Endothelial cell of umbilical vein (primary cell): ENCODE results near the gene ARHGAP15. TPM values are rescaled to one million over a fixed set of nuclear protein-coding genes. Genes with fewer than 3 reads are reported as not detected.

Source experiments
- BruUV-seq: library from RNA; stranded (reverse); fragments of 400-500 nt; replicated peaks from 2 replicates; lab custom pipeline; 2021; lab: Mats Ljungman, UMichigan
- CTCF ChIA-PET: fragments of 300-600, 350-600 bp; sonication (Branson Sonifier 250); formaldehyde crosslinking; loops from one replicate; lab custom pipeline; 2021; ENCODE audit warnings: antibody characterized with exemption, inconsistent platforms; lab: Charles Lee
- POLR2A ChIA-PET: fragments of 300-600, 350-600 bp; sonication (Branson Sonifier 250); formaldehyde crosslinking; loops from one replicate; lab custom pipeline; 2021; ENCODE audit warnings: antibody characterized with exemption, inconsistent platforms; lab: Charles Lee
- DNase-seq: peaks from one replicate; pipeline ENCODE4 v3.0.0-alpha.2; 2011; ENCODE audit warnings: low read depth, low spot score
- FAIRE-seq: peaks from 2 replicates; lab custom pipeline; 2011; peaks lifted over from hg19 to GRCh38; lab: Jason Lieb, UNC
- H2AFZ ChIP-seq: 2 replicates; pipeline ENCODE4 v1.6.0; 2012; ENCODE audit warnings: low read depth, low read length, control low read depth, inconsistent platforms
- H3K27ac ChIP-seq: 2 replicates; pipeline ENCODE4 v1.5.1; 2011; ENCODE audit warnings: low read depth, mild to moderate bottlenecking, control low read depth, low read length, moderate library complexity; ENCODE audit not compliant: insufficient read depth
- H3K27me3 ChIP-seq, 2 experiments: 2 replicates each; pipeline versions ENCODE4 v1.6.0 to v1.6.1; 2011; ENCODE audit warnings: low read length in 2 of 2, mixed read lengths in 1 of 2; ENCODE audit not compliant: control insufficient read depth in 2 of 2, insufficient read depth in 2 of 2
- H3K36me3 ChIP-seq, 2 experiments: 2 replicates in 1 of 2; 3 replicates in 1 of 2; pipeline ENCODE4 v1.5.1; 2011; ENCODE audit warnings: low read length in 2 of 2, mild to moderate bottlenecking in 1 of 2, moderate library complexity in 1 of 2; ENCODE audit not compliant: control insufficient read depth in 2 of 2, insufficient read depth in 2 of 2; ENCODE audit errors: extremely low read depth in 1 of 2
- H3K4me1 ChIP-seq: 3 replicates; pipeline ENCODE4 v1.5.1; 2011; ENCODE audit warnings: mild to moderate bottlenecking, low read length; ENCODE audit not compliant: control insufficient read depth, insufficient read depth; ENCODE audit errors: extremely low read depth
- H3K4me2 ChIP-seq: 2 replicates; pipeline ENCODE4 v1.6.1; 2011; ENCODE audit warnings: low read length, control low read depth, mixed read lengths; ENCODE audit not compliant: insufficient read depth
- H3K4me3 ChIP-seq, 3 experiments: fragments of 200-600 bp in 1 of 3; sonication (generic), shearing (Covaris generic) in 1 of 3; replicated peaks in 1 of 3; 2 replicates each; pipeline ENCODE4 v1.5.1; 2011 to 2016; ENCODE audit warnings: control low read depth in 3 of 3, low read length in 3 of 3, mild to moderate bottlenecking in 2 of 3, inconsistent platforms in 1 of 3, low read depth in 1 of 3, moderate library complexity in 1 of 3; ENCODE audit not compliant: insufficient read depth in 1 of 3
- H3K79me2 ChIP-seq: 2 replicates; pipeline ENCODE4 v1.6.0; 2012; ENCODE audit warnings: low read length, inconsistent platforms; ENCODE audit not compliant: control insufficient read depth, insufficient read depth
- H3K9ac ChIP-seq: replicated peaks from 2 replicates; pipeline ENCODE3; 2011; ENCODE audit warnings: low read length, control low read depth; ENCODE audit not compliant: insufficient read depth; ENCODE audit errors: extremely low read depth
- H3K9me1 ChIP-seq: replicated peaks from 3 replicates; pipeline ENCODE4 v1.6.0; 2011; ENCODE audit warnings: mild to moderate bottlenecking, low read length; ENCODE audit not compliant: control insufficient read depth, insufficient read depth; ENCODE audit errors: extremely low read depth
- H3K9me3 ChIP-seq: replicated peaks from 2 replicates; pipeline ENCODE4 v1.5.1; 2012; ENCODE audit warnings: low read length, inconsistent platforms; ENCODE audit not compliant: control insufficient read depth, insufficient read depth
- H4K20me1 ChIP-seq: replicated peaks from 2 replicates; pipeline ENCODE3; 2011; ENCODE audit warnings: mild to moderate bottlenecking, low read length; ENCODE audit not compliant: control insufficient read depth, insufficient read depth; ENCODE audit errors: extremely low read depth
- CTCF ChIP-seq, 2 donors: IDR thresholded peaks; 1 replicate in 1 of 2; 2 replicates in 1 of 2; pipeline ENCODE4 v1.5.1; 2011; ENCODE audit warnings: low read length in 2 of 2, mild to moderate bottlenecking in 2 of 2, moderate library complexity in 2 of 2, control low read depth in 1 of 2, inconsistent platforms in 1 of 2, low read depth in 1 of 2; ENCODE audit not compliant: insufficient read depth in 1 of 2; ENCODE audit errors: extremely low read depth in 1 of 2
- EZH2 ChIP-seq: IDR thresholded peaks from 2 replicates; pipeline ENCODE4 v1.6.1; 2012; ENCODE audit warnings: borderline replicate concordance, low read depth, mild to moderate bottlenecking, moderate library complexity, low read length, inconsistent platforms; ENCODE audit not compliant: severe bottlenecking
- MAX ChIP-seq: IDR thresholded peaks from 2 replicates; pipeline ENCODE4 v1.6.1; 2011; ENCODE audit not compliant: insufficient read depth, insufficient read length
- MYC ChIP-seq: IDR thresholded peaks from one replicate; pipeline ENCODE4 v1.6.1; 2011; ENCODE audit warnings: mild to moderate bottlenecking, low read depth, low read length
- POLR2A ChIP-seq: IDR thresholded peaks from 2 replicates; pipeline ENCODE4 v1.6.1; 2012; ENCODE audit warnings: low read depth, mild to moderate bottlenecking, control low read depth, low read length
- POLR2AphosphoS5 ChIP-seq: IDR thresholded peaks from 2 replicates; pipeline ENCODE4 v1.6.1; 2012; ENCODE audit warnings: low read depth, mild to moderate bottlenecking, control low read depth, low read length, moderate library complexity; ENCODE audit not compliant: insufficient read depth
- dilution Hi-C: fragments of 300-500 bp; cut with MboI; formaldehyde crosslinking; loops from one replicate; pipeline ENCODE4 v1.15.0; 2019; ENCODE audit warnings: low sequenced_read_pairs; ENCODE audit not compliant: extremely low pct_ligation_motif_present
- intact Hi-C: fragments of 100-400 bp; cut with micrococcal nuclease; formaldehyde crosslinking; loops from one replicate; pipeline ENCODE4 v1.10.0; 2022
- polyA plus RNA-seq, 4 experiments: library from polyadenylated mRNA; depleted of rRNA in 3 of 4; stranded (reverse) in 3 of 4; unstranded in 1 of 4; fragments of >200 nt; gene quantifications; 2 replicates each; pipeline versions ENCODE4 v1.2.1 to v1.2.3, GENCODE V29; 2011 to 2012; ENCODE audit warnings: missing spikeins in 1 of 4
- total RNA-seq: library from RNA; stranded (reverse); gene quantifications from 2 replicates; pipeline ENCODE4 v1.2.3, GENCODE V29; 2021

The ARHGAP15 gene
- total and polyA plus RNA-seq, 2 donors (not counting 3 experiments of a cell fraction or from before 2014, with no cell fraction given), result not detected

- H3K9me1 ChIP-seq, result no peaks in the 10 kb centered on the region
- TF ChIP-seq POLR2AphosphoS5 (no peak), EZH2 (no peak), MYC (no peak), CTCF (IDR thresholded peaks at IDR 0.05; ENCODE audit: extremely low read depth in 1 of 2, insufficient read depth in 1 of 2, low read depth in 1 of 2, low read length in 2 of 2) (no peak), MAX (no peak)
- no peak overlapping the region for H3K4me3 ChIP-seq
- intact Hi-C loops, result no loop called here
- no peak for DNase-seq
- H3K27me3 ChIP-seq, result peaks cover 2 to 3% of the 10 kb centered on the region in 2 experiments
- H3K4me2 ChIP-seq, result no peak overlapping the region
- POLR2A ChIA-PET, result no interaction called here
- no TSS peak for BruUV-seq
- no peak overlapping the region for H2AFZ ChIP-seq
- H3K36me3 ChIP-seq, result no peaks in the 10 kb centered on the region
- dilution Hi-C loops, result no loop called here
- no peaks in the 10 kb centered on the region for H3K4me1 ChIP-seq
- H3K9ac ChIP-seq, result no peak overlapping the region
- H3K27ac ChIP-seq, result no peak overlapping the region
- no peaks in the 10 kb centered on the region for H3K79me2 ChIP-seq
- no peaks in the 10 kb centered on the region for H3K9me3 ChIP-seq
- CTCF ChIA-PET, result interaction anchor here (1.4 kb wide), 1 partner anchor 13 kb away, joined by 6 read pairs; no protein-coding TSS in a partner anchor
- FAIRE-seq, result no peak
- H4K20me1 ChIP-seq, result no peaks in the 10 kb centered on the region
These were observed 5.3 kb upstream of the ARHGAP15 start for GRCh38 chr2:143123911-143124310.

GRCh38 chr2:143124445-143124844 lies 4.8 kb upstream of the ARHGAP15 start:
- H2AFZ ChIP-seq, result no peak overlapping the region
- no peaks in the 10 kb centered on the region for H3K9me1 ChIP-seq

More at GRCh38 chr2:143124445-143124844, 4.8 kb upstream of the ARHGAP15 start:
- Histone ChIP-seq H4K20me1 (no peaks in the 10 kb centered on the region), H3K9me3 (no peaks in the 10 kb centered on the region), H3K27ac (no peak overlapping the region), H3K4me3 (no peak overlapping the region), H3K9ac (no peak overlapping the region), H3K4me1 (no peaks in the 10 kb centered on the region), H3K36me3 (no peaks in the 10 kb centered on the region), H3K27me3 (peaks cover 2 to 3% of the 10 kb centered on the region in 2 experiments), H3K4me2 (no peak overlapping the region), H3K79me2 (no peaks in the 10 kb centered on the region)
- dilution Hi-C loops, result no loop called here
- no peak for DNase-seq
- TF ChIP-seq EZH2 (no peak), POLR2A (no peak), MYC (no peak), CTCF (IDR thresholded peaks at IDR 0.05; ENCODE audit: extremely low read depth in 1 of 2, insufficient read depth in 1 of 2, low read depth in 1 of 2, low read length in 2 of 2) (no peak)
- ChIA-PET POLR2A (no interaction called here), CTCF (interaction anchor here (1.4 kb wide), 1 partner anchor 14 kb away, joined by 6 read pairs; no protein-coding TSS in a partner anchor)
- intact Hi-C loops, result no loop called here
- no peak for FAIRE-seq
- no TSS peak for BruUV-seq
